GM23338 (cell line): ENCODE measurements around the gene FAM222A. TPM values are rescaled to one million over a fixed set of nuclear protein-coding genes. Genes with fewer than 3 reads are reported as not detected.

ENCODE experiments used
- ATAC-seq: fragments of 200-7000 bp; cut with Tn5 transposase; 3 replicates; pipeline ENCODE4 v1.9.1; 2020
- DNase-seq: peaks from one replicate; pipeline ENCODE4 v3.0.0-alpha.2; 2015; ENCODE audit warnings: low spot score
- H2AFZ ChIP-seq: fragments of 200-600 bp; sonication (generic); 2 replicates; pipeline ENCODE4 v1.8.0; 2016; ENCODE audit warnings: antibody characterized with exemption, mild to moderate bottlenecking, moderate library complexity
- H3F3A ChIP-seq: fragments of 200-600 bp; sonication (generic); replicated peaks from 2 replicates; pipeline ENCODE4 v1.8.0; 2017; ENCODE audit warnings: antibody characterized with exemption, mixed run types, low read depth
- H3K27ac ChIP-seq: fragments of 200-600 bp; sonication (generic); 2 replicates; pipeline ENCODE4 v1.6.1; 2016; ENCODE audit warnings: low read depth
- H3K27me3 ChIP-seq: fragments of 200-600 bp; sonication (generic); 2 replicates; pipeline ENCODE4 v1.8.0; 2016; ENCODE audit warnings: mild to moderate bottlenecking, mixed run types, moderate library complexity; ENCODE audit not compliant: insufficient read depth
- H3K36me3 ChIP-seq: fragments of 200-600 bp; sonication (generic); 2 replicates; pipeline ENCODE4 v1.8.0; 2016; ENCODE audit warnings: mild to moderate bottlenecking; ENCODE audit not compliant: insufficient read depth
- H3K4me1 ChIP-seq: fragments of 200-600 bp; sonication (generic); 2 replicates; pipeline ENCODE4 v1.8.0; 2016; ENCODE audit warnings: mild to moderate bottlenecking, moderate library complexity; ENCODE audit not compliant: insufficient read depth
- H3K4me2 ChIP-seq: fragments of 200-600 bp; sonication (generic); 2 replicates; pipeline ENCODE4 v1.7.1; 2017; ENCODE audit warnings: mixed run types
- H3K4me3 ChIP-seq: fragments of 200-600 bp; sonication (generic); 2 replicates; pipeline ENCODE4 v1.6.1; 2016; ENCODE audit warnings: mixed run types
- H3K79me2 ChIP-seq: fragments of 200-600 bp; sonication (generic); replicated peaks from 2 replicates; pipeline ENCODE4 v1.8.0; 2017; ENCODE audit warnings: mild to moderate bottlenecking; ENCODE audit not compliant: insufficient read depth
- H3K9me2 ChIP-seq: fragments of 200-600 bp; sonication (generic); 2 replicates; pipeline ENCODE4 v1.8.0; 2017; ENCODE audit not compliant: insufficient read depth
- H4K20me1 ChIP-seq: fragments of 200-600 bp; sonication (generic); replicated peaks from 2 replicates; pipeline ENCODE4 v1.8.0; 2017; ENCODE audit warnings: mild to moderate bottlenecking; ENCODE audit not compliant: insufficient read depth
- H3K27ac Mint-ChIP-seq: 2 replicates; pipeline ENCODE4 v1.8.0; 2020; ENCODE audit warnings: inconsistent platforms, mild to moderate bottlenecking, moderate library complexity, mixed read lengths
- H3K27me3 Mint-ChIP-seq: 3 replicates; pipeline ENCODE4 v1.8.0; 2022; ENCODE audit warnings: low read depth, mild to moderate bottlenecking, moderate library complexity, mixed read lengths, inconsistent platforms; ENCODE audit not compliant: insufficient read depth, poor library complexity
- H3K36me3 Mint-ChIP-seq: 3 replicates; pipeline ENCODE4 v1.8.0; 2021; ENCODE audit warnings: low read depth, mild to moderate bottlenecking, inconsistent platforms, moderate library complexity, mixed read lengths
- H3K4me1 Mint-ChIP-seq: 3 replicates; pipeline ENCODE4 v1.8.0; 2020; ENCODE audit warnings: mild to moderate bottlenecking, inconsistent platforms, mixed read lengths
- H3K4me3 Mint-ChIP-seq: 3 replicates; pipeline ENCODE4 v1.8.0; 2021; ENCODE audit warnings: moderate library complexity, mild to moderate bottlenecking, inconsistent platforms, mixed read lengths
- H3K9me3 Mint-ChIP-seq: 3 replicates; pipeline ENCODE4 v1.8.0; 2020; ENCODE audit warnings: moderate library complexity, mild to moderate bottlenecking, inconsistent platforms, mixed read lengths
- JUNB ChIP-seq: IDR thresholded peaks from one replicate; pipeline ENCODE4 v1.6.1; 2016; ENCODE audit warnings: antibody characterized with exemption; ENCODE audit not compliant: unreplicated experiment
- polyA plus RNA-seq: library from polyadenylated mRNA; unstranded; fragments of >200 nt; fragmentation: Nextera tagmentation; extraction: Ambion mirVana; gene quantifications from 2 replicates; pipeline ENCODE4 v1.2.1, GENCODE V29; 2016
- total RNA-seq: library from RNA; depleted of rRNA; stranded (reverse); fragments of >200 nt; shearing (Covaris generic); gene quantifications from 2 replicates; pipeline ENCODE4 v1.2.3, GENCODE V29; 2014
- TF ChIP-seq, protein P1 (sequence below): IDR thresholded peaks from one replicate; pipeline ENCODE4 v1.6.1; 2018; ENCODE audit warnings: antibody characterized with exemption; ENCODE audit not compliant: unreplicated experiment
- TF ChIP-seq, protein P2 (sequence below): fragments of 250-450 bp; sonication (Bioruptor Pico); IDR thresholded peaks from 2 replicates; pipeline ENCODE4 v1.5.0; 2020; ENCODE audit warnings: mild to moderate bottlenecking, moderate library complexity

Gene FAM222A
- total and polyA plus RNA-seq, 2 experiments from 2014 or later = 0.78 to 2.1 TPM

DNA sequence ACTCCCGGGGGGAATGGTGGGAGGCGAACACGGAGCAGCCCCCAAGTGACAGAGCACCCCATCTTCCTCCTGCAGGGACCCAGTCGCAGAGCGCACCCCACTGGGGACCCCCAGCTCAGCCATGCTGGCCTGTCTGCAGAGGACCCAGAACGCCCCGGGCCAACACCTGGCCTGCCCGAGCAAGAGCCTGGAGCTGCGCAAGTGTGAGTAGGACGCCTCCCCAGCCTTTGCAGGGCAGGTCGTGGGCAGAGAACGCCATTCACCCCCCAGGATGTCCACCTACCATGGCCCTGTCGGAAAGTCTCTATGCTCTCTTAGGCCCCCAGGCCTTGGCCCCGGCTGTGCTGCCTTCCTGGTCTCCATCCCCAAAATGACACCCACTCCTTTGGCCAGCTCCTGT is 30.4 kb downstream of the FAM222A start:
- H3K4me1 ChIP-seq = no peaks in the 10 kb centered on the region; the same call in 1 of the 2 replicates
- no peak for DNase-seq
- peaks cover 9% of the 10 kb centered on the region for H3K27me3 Mint-ChIP-seq

More for the DNA sequence above, 30.4 kb downstream of the FAM222A start:
- no peak overlapping the region for H3K4me3 ChIP-seq
- H3K9me2 ChIP-seq = no peaks in the 10 kb centered on the region
- H4K20me1 ChIP-seq = no peaks in the 10 kb centered on the region
- no peaks in the 10 kb centered on the region for H3K79me2 ChIP-seq
- no peak for ATAC-seq
- H3K4me1 Mint-ChIP-seq = peaks cover 10% of the 10 kb centered on the region; the same call in 2 of the 3 replicates
- TF ChIP-seq, protein P1, sequence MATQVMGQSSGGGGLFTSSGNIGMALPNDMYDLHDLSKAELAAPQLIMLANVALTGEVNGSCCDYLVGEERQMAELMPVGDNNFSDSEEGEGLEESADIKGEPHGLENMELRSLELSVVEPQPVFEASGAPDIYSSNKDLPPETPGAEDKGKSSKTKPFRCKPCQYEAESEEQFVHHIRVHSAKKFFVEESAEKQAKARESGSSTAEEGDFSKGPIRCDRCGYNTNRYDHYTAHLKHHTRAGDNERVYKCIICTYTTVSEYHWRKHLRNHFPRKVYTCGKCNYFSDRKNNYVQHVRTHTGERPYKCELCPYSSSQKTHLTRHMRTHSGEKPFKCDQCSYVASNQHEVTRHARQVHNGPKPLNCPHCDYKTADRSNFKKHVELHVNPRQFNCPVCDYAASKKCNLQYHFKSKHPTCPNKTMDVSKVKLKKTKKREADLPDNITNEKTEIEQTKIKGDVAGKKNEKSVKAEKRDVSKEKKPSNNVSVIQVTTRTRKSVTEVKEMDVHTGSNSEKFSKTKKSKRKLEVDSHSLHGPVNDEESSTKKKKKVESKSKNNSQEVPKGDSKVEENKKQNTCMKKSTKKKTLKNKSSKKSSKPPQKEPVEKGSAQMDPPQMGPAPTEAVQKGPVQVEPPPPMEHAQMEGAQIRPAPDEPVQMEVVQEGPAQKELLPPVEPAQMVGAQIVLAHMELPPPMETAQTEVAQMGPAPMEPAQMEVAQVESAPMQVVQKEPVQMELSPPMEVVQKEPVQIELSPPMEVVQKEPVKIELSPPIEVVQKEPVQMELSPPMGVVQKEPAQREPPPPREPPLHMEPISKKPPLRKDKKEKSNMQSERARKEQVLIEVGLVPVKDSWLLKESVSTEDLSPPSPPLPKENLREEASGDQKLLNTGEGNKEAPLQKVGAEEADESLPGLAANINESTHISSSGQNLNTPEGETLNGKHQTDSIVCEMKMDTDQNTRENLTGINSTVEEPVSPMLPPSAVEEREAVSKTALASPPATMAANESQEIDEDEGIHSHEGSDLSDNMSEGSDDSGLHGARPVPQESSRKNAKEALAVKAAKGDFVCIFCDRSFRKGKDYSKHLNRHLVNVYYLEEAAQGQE = no peak
- TF ChIP-seq, protein P2, sequence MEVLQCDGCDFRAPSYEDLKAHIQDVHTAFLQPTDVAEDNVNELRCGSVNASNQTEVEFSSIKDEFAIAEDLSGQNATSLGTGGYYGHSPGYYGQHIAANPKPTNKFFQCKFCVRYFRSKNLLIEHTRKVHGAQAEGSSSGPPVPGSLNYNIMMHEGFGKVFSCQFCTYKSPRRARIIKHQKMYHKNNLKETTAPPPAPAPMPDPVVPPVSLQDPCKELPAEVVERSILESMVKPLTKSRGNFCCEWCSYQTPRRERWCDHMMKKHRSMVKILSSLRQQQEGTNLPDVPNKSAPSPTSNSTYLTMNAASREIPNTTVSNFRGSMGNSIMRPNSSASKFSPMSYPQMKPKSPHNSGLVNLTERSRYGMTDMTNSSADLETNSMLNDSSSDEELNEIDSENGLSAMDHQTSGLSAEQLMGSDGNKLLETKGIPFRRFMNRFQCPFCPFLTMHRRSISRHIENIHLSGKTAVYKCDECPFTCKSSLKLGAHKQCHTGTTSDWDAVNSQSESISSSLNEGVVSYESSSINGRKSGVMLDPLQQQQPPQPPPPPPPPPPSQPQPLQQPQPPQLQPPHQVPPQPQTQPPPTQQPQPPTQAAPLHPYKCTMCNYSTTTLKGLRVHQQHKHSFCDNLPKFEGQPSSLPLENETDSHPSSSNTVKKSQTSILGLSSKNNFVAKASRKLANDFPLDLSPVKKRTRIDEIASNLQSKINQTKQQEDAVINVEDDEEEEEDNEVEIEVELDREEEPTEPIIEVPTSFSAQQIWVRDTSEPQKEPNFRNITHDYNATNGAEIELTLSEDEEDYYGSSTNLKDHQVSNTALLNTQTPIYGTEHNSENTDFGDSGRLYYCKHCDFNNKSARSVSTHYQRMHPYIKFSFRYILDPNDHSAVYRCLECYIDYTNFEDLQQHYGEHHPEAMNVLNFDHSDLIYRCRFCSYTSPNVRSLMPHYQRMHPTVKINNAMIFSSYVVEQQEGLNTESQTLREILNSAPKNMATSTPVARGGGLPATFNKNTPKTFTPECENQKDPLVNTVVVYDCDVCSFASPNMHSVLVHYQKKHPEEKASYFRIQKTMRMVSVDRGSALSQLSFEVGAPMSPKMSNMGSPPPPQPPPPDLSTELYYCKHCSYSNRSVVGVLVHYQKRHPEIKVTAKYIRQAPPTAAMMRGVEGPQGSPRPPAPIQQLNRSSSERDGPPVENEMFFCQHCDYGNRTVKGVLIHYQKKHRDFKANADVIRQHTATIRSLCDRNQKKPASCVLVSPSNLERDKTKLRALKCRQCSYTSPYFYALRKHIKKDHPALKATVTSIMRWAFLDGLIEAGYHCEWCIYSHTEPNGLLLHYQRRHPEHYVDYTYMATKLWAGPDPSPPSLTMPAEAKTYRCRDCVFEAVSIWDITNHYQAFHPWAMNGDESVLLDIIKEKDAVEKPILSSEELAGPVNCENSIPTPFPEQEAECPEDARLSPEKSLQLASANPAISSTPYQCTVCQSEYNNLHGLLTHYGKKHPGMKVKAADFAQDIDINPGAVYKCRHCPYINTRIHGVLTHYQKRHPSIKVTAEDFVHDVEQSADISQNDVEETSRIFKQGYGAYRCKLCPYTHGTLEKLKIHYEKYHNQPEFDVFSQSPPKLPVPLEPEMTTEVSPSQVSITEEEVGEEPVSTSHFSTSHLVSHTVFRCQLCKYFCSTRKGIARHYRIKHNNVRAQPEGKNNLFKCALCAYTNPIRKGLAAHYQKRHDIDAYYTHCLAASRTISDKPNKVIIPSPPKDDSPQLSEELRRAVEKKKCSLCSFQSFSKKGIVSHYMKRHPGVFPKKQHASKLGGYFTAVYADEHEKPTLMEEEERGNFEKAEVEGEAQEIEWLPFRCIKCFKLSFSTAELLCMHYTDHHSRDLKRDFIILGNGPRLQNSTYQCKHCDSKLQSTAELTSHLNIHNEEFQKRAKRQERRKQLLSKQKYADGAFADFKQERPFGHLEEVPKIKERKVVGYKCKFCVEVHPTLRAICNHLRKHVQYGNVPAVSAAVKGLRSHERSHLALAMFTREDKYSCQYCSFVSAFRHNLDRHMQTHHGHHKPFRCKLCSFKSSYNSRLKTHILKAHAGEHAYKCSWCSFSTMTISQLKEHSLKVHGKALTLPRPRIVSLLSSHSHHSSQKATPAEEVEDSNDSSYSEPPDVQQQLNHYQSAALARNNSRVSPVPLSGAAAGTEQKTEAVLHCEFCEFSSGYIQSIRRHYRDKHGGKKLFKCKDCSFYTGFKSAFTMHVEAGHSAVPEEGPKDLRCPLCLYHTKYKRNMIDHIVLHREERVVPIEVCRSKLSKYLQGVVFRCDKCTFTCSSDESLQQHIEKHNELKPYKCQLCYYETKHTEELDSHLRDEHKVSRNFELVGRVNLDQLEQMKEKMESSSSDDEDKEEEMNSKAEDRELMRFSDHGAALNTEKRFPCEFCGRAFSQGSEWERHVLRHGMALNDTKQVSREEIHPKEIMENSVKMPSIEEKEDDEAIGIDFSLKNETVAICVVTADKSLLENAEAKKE (CRISPR knock-in tag) = no peak
- TF ChIP-seq JUNB = no peak
- H3K9me3 Mint-ChIP-seq = no peaks in the 10 kb centered on the region; the same call in 2 of the 3 replicates
- no peaks in the 10 kb centered on the region for H3K36me3 Mint-ChIP-seq
- no peaks in the 10 kb centered on the region for H3K36me3 ChIP-seq
- H3K4me2 ChIP-seq = no peak overlapping the region
- no peak overlapping the region for H3K27ac Mint-ChIP-seq
- no peak overlapping the region for H2AFZ ChIP-seq
- no peak overlapping the region for H3K27ac ChIP-seq
- H3K27me3 ChIP-seq = no peaks in the 10 kb centered on the region
- no peak overlapping the region for H3K4me3 Mint-ChIP-seq
- no peaks in the 10 kb centered on the region for H3F3A ChIP-seq
